Stimulated activated naive CD8-positive, alpha-beta T cell treated with anti-CD3 and anti-CD28 coated beads, Interleukin-15, Interleukin-2, amounts not matched to agents 100 U/mL and 50 U/mL, for 24 hours (primary cell): ENCODE results near the gene ARHGAP24.
"Not testable (repeated sequence)": the region's sequence is repeated elsewhere in the genome, so short reads cannot be mapped to it uniquely, and the experiment has no call there.

Experiments
- ATAC-seq: fragments of 150-1000 bp; cut with Tn5 transposase; one replicate; pipeline ENCODE4 v1.10.0; 2021
- DNase-seq: peaks from one replicate; pipeline ENCODE4 v3.0.0; 2021

The ARHGAP24 gene

GRCh38 chr4:85482010-85482738 is 7.2 kb downstream of the ARHGAP24 start:
- ATAC-seq: no peak
- DNase-seq: no peak

GRCh38 chr4:85486425-85487086 is 11.6 kb downstream of the ARHGAP24 start:
- ATAC-seq (no peak), DNase-seq (no peak)

GRCh38 chr4:85488416-85488815 is 13.5 kb downstream of the ARHGAP24 start:
- ATAC-seq (no peak), DNase-seq (no peak)

DNA sequence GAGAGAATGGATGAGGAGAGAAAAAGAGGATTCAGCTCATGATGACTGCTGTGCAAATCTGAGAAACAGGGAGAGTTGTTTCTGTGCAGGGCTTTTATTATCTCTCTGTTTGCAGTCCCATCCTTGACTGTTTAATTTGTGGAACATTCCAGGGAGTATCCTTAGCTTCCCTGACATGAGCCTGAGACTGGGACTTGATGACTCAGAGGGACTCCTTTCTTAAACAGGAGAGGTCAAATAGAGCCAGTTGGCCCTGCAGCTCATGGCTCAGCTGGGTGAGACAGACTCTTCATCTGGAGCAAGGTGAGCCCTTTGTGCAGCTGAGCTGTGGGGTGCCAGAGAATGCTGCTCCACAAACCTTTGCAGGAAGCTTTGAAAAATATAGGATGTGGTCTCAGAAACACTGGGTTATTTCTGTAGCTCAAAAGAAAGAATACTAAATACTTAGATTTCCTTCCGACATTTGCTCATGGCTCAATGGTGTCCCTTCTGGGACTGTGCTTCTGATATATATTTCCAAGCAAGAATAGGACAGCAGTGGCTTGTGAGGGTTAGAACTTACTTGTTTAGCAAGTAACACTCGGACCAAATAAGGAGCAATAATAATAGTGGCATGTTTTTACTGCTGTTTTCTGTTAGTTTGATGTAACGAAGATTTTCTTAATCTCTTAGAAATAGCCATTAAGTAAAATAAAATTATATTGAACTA is 14.5 kb downstream of the ARHGAP24 start:
- DNase-seq (no peak), ATAC-seq (no peak)

DNA sequence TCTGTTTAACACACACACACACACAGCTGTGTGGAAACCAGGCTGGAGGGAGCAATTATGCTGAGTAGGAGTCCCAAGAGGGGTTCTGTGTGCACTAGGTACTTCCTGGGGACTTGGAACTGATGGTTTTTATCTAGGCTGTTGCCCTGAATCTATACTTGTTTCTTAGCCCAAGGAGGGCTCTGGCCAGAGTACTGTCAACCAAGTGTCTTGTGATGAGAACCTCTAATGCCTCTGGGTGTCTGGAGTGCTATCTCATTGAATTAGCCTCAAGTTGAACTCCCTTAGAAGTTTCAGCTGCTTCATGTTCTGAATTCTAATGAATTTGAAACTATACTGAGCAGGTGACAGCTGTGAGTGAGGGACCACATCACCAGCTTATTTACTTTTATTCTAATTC is 16.6 kb downstream of the ARHGAP24 start:
- DNase-seq (no peak), ATAC-seq (no peak)

DNA sequence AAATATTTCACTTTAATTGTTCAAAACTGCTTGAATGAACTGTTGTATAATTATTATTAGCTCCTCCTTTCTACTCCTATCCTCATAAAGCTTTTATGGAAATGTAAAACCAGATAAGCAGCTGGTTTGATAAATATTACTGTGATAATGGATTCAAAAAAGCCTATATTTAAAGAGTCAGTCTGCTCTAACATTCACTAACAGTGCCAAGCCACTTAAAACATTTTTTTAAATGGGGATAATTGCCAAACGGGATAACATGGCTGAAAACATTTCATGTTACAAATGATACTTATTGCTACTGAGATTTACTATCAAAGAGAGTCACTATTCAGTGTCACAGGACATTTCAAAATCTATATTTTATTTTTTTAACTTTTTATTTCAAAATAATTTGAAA is 17.4 kb downstream of the ARHGAP24 start:
- DNase-seq (no peak), ATAC-seq (no peak)

GRCh38 chr4:85495621-85496020 is 20.7 kb downstream of the ARHGAP24 start:
- ATAC-seq (no peak), DNase-seq (no peak)

DNA sequence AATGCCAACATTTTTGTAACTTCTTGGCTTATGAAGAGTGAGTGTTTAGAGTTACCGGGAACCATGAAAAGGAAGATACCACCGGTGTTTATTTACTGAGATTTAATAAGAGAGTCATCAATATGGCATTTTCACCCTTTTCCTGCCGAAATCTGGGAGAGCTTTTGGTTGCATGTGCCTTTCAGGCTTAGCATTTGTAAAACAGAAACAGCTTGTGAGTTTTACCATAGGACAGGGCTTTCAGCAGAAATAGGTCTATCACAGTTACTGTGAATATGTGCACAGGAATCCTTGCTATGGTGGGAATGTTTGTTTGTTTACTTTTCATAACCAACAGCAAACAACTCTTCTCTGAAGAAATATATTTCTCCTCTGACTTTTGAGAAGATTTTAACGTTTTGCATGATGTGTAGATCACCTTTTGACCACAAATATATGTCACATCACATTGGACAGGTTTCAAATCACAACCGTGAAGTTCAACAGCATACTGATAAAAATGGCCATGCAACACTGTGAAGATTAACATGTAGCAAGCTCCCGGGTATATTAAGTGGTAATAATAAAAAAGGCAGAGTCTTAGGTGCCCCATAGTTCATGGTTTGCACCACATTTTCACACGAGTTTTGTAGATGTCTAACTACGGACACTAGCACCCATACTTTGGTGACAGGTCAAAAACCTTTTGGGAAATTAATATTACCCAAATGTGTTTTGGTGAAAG is 21.3 kb downstream of the ARHGAP24 start:
- DNase-seq (no peak), ATAC-seq (no peak)

- DNase-seq: no peak
Measured at GRCh38 chr4:85496933-85497332, 22.0 kb downstream of the ARHGAP24 start.

DNA sequence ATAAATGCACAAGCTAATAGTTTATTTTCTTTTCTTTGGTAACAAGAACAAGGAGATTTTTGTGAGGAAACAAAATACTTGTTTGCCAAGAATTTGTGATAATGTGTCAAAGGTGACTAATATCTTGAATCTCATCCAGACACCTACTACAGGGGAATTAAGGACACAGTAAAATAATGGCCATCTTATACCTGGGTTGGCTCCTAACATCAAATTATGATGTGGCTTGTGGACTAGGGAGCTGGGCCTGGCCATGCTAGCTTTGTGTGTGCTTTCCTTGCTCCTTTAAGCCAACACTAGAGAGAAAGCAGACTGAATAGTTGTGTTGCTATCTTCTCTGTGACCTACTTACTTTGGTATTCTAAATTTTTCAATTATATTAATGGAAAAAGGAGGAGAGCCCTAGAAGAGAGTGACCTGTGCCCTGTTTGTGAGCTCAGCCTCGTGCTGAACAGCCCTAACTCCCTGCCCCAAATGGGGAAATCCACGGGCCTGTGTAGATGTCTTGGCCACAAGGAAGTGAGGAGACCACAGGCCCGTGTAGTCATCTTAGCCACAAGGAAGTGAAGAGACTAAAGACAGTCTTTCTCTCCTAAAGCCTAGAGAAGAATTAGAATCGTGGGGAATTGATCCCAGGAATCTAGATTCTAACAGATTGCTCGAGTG is 23.3 kb downstream of the ARHGAP24 start:
- ATAC-seq: no peak
- no peak for DNase-seq

More at GRCh38 chr4:85496933-85497332, 22.0 kb downstream of the ARHGAP24 start:
- ATAC-seq: no peak

GRCh38 chr4:85499573-85499972 is 24.6 kb downstream of the ARHGAP24 start:
- DNase-seq (no peak), ATAC-seq (no peak)

GRCh38 chr4:85500110-85500867 is 25.3 kb downstream of the ARHGAP24 start:
- DNase-seq: no peak

GRCh38 chr4:85501145-85501544 is 26.2 kb downstream of the ARHGAP24 start:
- not testable (repeated sequence) for DNase-seq, ATAC-seq

More at GRCh38 chr4:85500110-85500867, 25.3 kb downstream of the ARHGAP24 start:
- no peak for ATAC-seq

GRCh38 chr4:85508654-85509053 is 33.7 kb downstream of the ARHGAP24 start:
- no peak for DNase-seq

GRCh38 chr4:85509882-85510631 is 35.1 kb downstream of the ARHGAP24 start:
- DNase-seq (no peak), ATAC-seq (no peak)

More at GRCh38 chr4:85508654-85509053, 33.7 kb downstream of the ARHGAP24 start:
- ATAC-seq: no peak

DNA sequence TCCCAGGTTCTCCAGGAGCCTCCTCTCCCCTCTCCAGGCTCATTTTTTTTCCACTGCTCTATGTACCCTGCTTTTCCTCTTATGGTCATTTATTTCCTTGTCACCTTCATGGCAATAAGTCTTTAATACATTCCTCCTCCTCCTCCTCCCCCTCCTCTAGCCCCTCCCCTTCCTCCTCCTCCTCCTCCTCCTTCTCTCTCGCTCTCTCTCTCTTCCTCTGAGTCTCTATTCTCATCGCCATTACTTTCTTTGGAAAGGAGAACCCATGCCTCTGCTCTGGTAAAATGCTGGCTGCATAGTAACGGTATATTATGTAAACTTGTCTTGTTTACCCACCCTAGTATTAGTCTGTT is 35.7 kb downstream of the ARHGAP24 start:
- ATAC-seq: no peak
- no peak for DNase-seq

GRCh38 chr4:85512446-85513205 is 37.7 kb downstream of the ARHGAP24 start:
- ATAC-seq: no peak
- no peak for DNase-seq

GRCh38 chr4:85514117-85514516 is 39.2 kb downstream of the ARHGAP24 start:
- ATAC-seq (no peak), DNase-seq (no peak)

DNA sequence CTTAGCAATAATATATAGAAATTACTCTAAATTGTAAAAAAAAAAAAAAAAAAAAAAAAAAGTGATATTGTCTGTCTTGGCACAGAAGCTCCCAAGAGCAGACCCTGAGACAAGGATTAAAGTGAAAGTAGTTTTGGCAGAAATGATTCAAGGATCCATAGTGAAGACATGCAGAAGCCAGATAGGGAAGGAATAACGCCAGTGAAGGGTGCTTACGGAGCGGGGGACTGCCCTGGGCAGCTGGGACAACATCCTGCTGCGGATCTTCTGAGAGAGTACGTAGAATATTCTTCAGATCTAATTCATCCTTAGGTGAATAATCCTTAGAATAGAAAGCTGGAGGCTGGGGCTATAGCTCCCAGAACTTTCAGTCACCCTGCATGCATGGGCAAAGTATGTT is 39.8 kb downstream of the ARHGAP24 start:
- no peak for ATAC-seq
- DNase-seq: no peak

DNA sequence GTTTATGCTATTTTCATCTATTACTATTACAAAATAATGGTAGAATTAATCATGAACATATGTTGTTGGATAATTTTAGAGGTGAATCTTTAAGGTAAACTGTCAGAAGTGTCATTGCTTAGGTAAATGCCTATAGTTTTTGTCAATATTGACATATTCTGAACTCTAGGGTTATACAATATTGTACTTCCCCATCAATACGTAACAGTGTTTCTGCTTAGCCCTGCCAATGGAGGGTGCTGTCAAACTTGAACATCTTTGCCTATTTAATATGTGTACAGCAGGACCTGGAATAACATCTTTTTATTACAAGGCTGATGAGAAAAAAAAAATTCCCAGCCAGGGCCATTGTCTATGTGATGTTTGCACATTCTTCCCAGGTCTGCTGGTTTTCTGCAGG is 40.8 kb downstream of the ARHGAP24 start:
- DNase-seq: no peak
- no peak for ATAC-seq
